ENCODE measurements around the gene HTD2. TPM values are rescaled to one million over a fixed set of nuclear protein-coding genes. Genes with fewer than 3 reads are reported as not detected.

The HTD2 gene
- polyA plus RNA-seq, 3 donors = 11.7 to 12.4 (median 12.2) TPM

- DNase-seq = no peak
These were observed 47.6 kb downstream of the HTD2 start for GRCh38 chr3:58353722-58354553.

- DNase-seq = no peak
These were observed 48.9 kb downstream of the HTD2 start for GRCh38 chr3:58355179-58355578.

GRCh38 chr3:58356054-58356453 lies 49.7 kb downstream of the HTD2 start:
- DNase-seq = no peak

- DNase-seq = no peak
These were observed 51.1 kb downstream of the HTD2 start for GRCh38 chr3:58357402-58357801.

- DNase-seq = no peak
These were observed 51.8 kb downstream of the HTD2 start for GRCh38 chr3:58358092-58358491.

GRCh38 chr3:58358808-58359207 lies 52.5 kb downstream of the HTD2 start:
- no peak for DNase-seq

GRCh38 chr3:58359621-58360020 lies 53.3 kb downstream of the HTD2 start:
- no peak for DNase-seq

- no peak for DNase-seq
These were observed 55.5 kb downstream of the HTD2 start for GRCh38 chr3:58361866-58362265.

- no peak for DNase-seq
These were observed 60.4 kb downstream of the HTD2 start for GRCh38 chr3:58366699-58367098.

- DNase-seq = no peak
These were observed 62.7 kb downstream of the HTD2 start for GRCh38 chr3:58369038-58369437.

Other genes starting within 250 kb of the HTD2 start
- gene DNASE1L3, start 95.5 kb upstream of the HTD2 start, polyA plus RNA-seq (ENCODE audit: insufficient read length in 3 of 3) = 10 to 100 TPM in 1 of 3 donors, 1 to 10 TPM in 2; 2.7 to 10.4 (median 5.8) TPM
- 10 to 100 TPM; 11.7 to 13.2 (median 12.7) TPM for gene ABHD6, start 68.7 kb upstream of the HTD2 start, polyA plus RNA-seq (ENCODE audit: insufficient read length in 3 of 3)
- gene RPP14, start 275 bp upstream of the HTD2 start, polyA plus RNA-seq (ENCODE audit: insufficient read length in 3 of 3) = 10 to 100 TPM; 17.0 to 23.4 (median 21.2) TPM
- gene PXK, start 26.4 kb downstream of the HTD2 start, polyA plus RNA-seq (ENCODE audit: insufficient read length in 3 of 3) = 10 to 100 TPM; 21.8 to 37.2 (median 32.9) TPM
- gene PDHB, start 127.3 kb downstream of the HTD2 start, polyA plus RNA-seq (ENCODE audit: insufficient read length in 3 of 3) = 100 to 1,000 TPM; 102 to 124 (median 104) TPM
- 10 to 100 TPM; 29.7 to 37.6 (median 35.1) TPM for gene KCTD6, start 185.6 kb downstream of the HTD2 start, polyA plus RNA-seq (ENCODE audit: insufficient read length in 3 of 3)
- gene ACOX2, start 230.7 kb downstream of the HTD2 start, polyA plus RNA-seq (ENCODE audit: insufficient read length in 3 of 3) = 10 to 100 TPM; 37.2 to 42.3 (median 37.3) TPM